Sigmoid colon (tissue), 3 donors: Measurements from ENCODE around the gene KCNK3.
"Not testable (repeated sequence)": the region's sequence is repeated elsewhere in the genome, so short reads cannot be mapped to it uniquely, and the experiment has no call there.

Experiments
- CTCF ChIP-seq, 4 experiments: fragments of 450-650 bp in 3 of 4; fragments of 200-600 bp in 1 of 4; IDR thresholded peaks; one replicate each; pipeline ENCODE4 v1.5.1; 2016 to 2019; ENCODE audit warnings: antibody characterized with exemption in 4 of 4, mild to moderate bottlenecking in 3 of 4, moderate library complexity in 2 of 4
- POLR2A ChIP-seq, 2 donors: fragments of 450-650 bp; IDR thresholded peaks; one replicate each; pipeline ENCODE4 v1.6.1; 2016; ENCODE audit warnings: antibody characterized with exemption in 2 of 2, mild to moderate bottlenecking in 2 of 2, moderate library complexity in 2 of 2

- TF ChIP-seq CTCF, POLR2A (IDR thresholded peaks at IDR 0.05): not testable (repeated sequence)
These were observed 57.9 kb downstream of the KCNK3 start for GRCh38 chr2:26750467-26750866.
